Fibroblast of skin of right biceps (primary cell): Measurements from ENCODE around the gene KIRREL3.

Experiments used
- DNase-seq: peaks from one replicate; pipeline ENCODE4 v3.0.0-alpha.2; 2013

Gene KIRREL3

GRCh38 chr11:126658306-126659056 is 342.1 kb downstream of the KIRREL3 start:
- DNase-seq: no peak

GRCh38 chr11:126655807-126656128 is 344.8 kb downstream of the KIRREL3 start:
- no peak for DNase-seq

- no peak for DNase-seq
These were observed 345.4 kb downstream of the KIRREL3 start for GRCh38 chr11:126654886-126655806.

GRCh38 chr11:126653040-126653439 is 347.5 kb downstream of the KIRREL3 start:
- DNase-seq: no peak

- peak; percentile 94 for DNase-seq
These were observed 352.8 kb downstream of the KIRREL3 start for GRCh38 chr11:126647735-126648134.

- DNase-seq: peak; percentile 82
These were observed 353.6 kb downstream of the KIRREL3 start for GRCh38 chr11:126646701-126647557.

GRCh38 chr11:126645186-126645585 is 355.4 kb downstream of the KIRREL3 start:
- peak; percentile 80 for DNase-seq

GRCh38 chr11:126640186-126640585 is 360.4 kb downstream of the KIRREL3 start:
- DNase-seq: peak; percentile 18

- no peak for DNase-seq
These were observed 360.9 kb downstream of the KIRREL3 start for GRCh38 chr11:126639692-126640091.

- peak; percentile 25 for DNase-seq
These were observed 361.9 kb downstream of the KIRREL3 start for GRCh38 chr11:126638648-126639047.

GRCh38 chr11:126637795-126638175 is 362.8 kb downstream of the KIRREL3 start:
- peak; percentile 97 for DNase-seq

GRCh38 chr11:126636911-126637794 is 363.4 kb downstream of the KIRREL3 start:
- peak; percentile 95 for DNase-seq

- DNase-seq: no peak
These were observed 365.1 kb downstream of the KIRREL3 start for GRCh38 chr11:126635511-126635910.

- no peak for DNase-seq
These were observed 365.6 kb downstream of the KIRREL3 start for GRCh38 chr11:126634963-126635362.

- peak; percentile 67 for DNase-seq
These were observed 367.2 kb downstream of the KIRREL3 start for GRCh38 chr11:126633330-126633729.

- no peak for DNase-seq
These were observed 369.4 kb downstream of the KIRREL3 start for GRCh38 chr11:126630893-126631798.

GRCh38 chr11:126630488-126630887 is 370.1 kb downstream of the KIRREL3 start:
- DNase-seq: no peak

GRCh38 chr11:126628790-126629621 is 371.6 kb downstream of the KIRREL3 start:
- peak; percentile 95 for DNase-seq

GRCh38 chr11:126628450-126628789 is 372.1 kb downstream of the KIRREL3 start:
- DNase-seq: no peak

- DNase-seq: no peak
These were observed 373.1 kb downstream of the KIRREL3 start for GRCh38 chr11:126627421-126627820.
